Panc1 (cell line): ENCODE results near the gene CHST8. TPM values are rescaled to one million over a fixed set of nuclear protein-coding genes. Genes with fewer than 3 reads are reported as not detected.

Source experiments
- ATAC-seq: fragments of 200-7000 bp; cut with Tn5 transposase; 2 replicates; pipeline ENCODE4 v1.9.1; 2020; ENCODE audit warnings: mild to moderate bottlenecking, moderate library complexity
- BruUV-seq: library from RNA; stranded (reverse); fragments of 400-500 nt; replicated peaks from 2 replicates; lab custom pipeline; 2021; lab: Mats Ljungman, UMichigan
- CTCF ChIA-PET: fragments of 300-600 bp; sonication (Branson Sonifier 250); formaldehyde crosslinking; loops from one replicate; lab custom pipeline; 2022; ENCODE audit warnings: antibody characterized with exemption; lab: Charles Lee
- POLR2A ChIA-PET: fragments of 300-600 bp; sonication (Branson Sonifier 250); formaldehyde crosslinking; loops from one replicate; lab custom pipeline; 2022; ENCODE audit warnings: antibody characterized with exemption; lab: Charles Lee
- DNase-seq: peaks from one replicate; pipeline ENCODE4 v3.0.0-alpha.2; 2010; ENCODE audit warnings: low read depth, low spot score
- H3K27ac ChIP-seq: 2 replicates; pipeline ENCODE4 v1.5.1; 2011; ENCODE audit warnings: mild to moderate bottlenecking, low read length, inconsistent platforms
- H3K27me3 ChIP-seq: fragments of 200-500 bp; sonication (Bioruptor generic); 2 replicates; pipeline ENCODE4 v1.6.0; 2014; ENCODE audit warnings: low read length, inconsistent platforms; ENCODE audit not compliant: control insufficient read depth, insufficient read depth
- H3K36me3 ChIP-seq: fragments of 200-500 bp; sonication (Bioruptor generic); 2 replicates; pipeline ENCODE4 v1.5.1; 2014; ENCODE audit warnings: inconsistent platforms, mild to moderate bottlenecking, low read length, moderate library complexity; ENCODE audit not compliant: control insufficient read depth, insufficient read depth
- H3K4me1 ChIP-seq: 2 replicates; pipeline ENCODE4 v1.5.1; 2011; ENCODE audit warnings: inconsistent platforms, mild to moderate bottlenecking, low read length, moderate library complexity; ENCODE audit not compliant: control insufficient read depth, insufficient read depth
- H3K4me3 ChIP-seq, 2 experiments: 2 replicates each; pipeline ENCODE4 v1.5.1; 2011 to 2012; ENCODE audit warnings: low read depth in 2 of 2, low read length in 2 of 2, mild to moderate bottlenecking in 2 of 2, inconsistent platforms in 1 of 2, moderate library complexity in 1 of 2
- H3K9me3 ChIP-seq: fragments of 200-500 bp; sonication (Bioruptor generic); 2 replicates; pipeline ENCODE4 v1.5.1; 2014; ENCODE audit warnings: low read depth, mild to moderate bottlenecking, inconsistent platforms, low read length, moderate library complexity; ENCODE audit not compliant: control insufficient read depth, insufficient read depth
- POLR2AphosphoS5 ChIP-seq: IDR thresholded peaks from 2 replicates; pipeline ENCODE4 v1.6.1; 2012; ENCODE audit warnings: mild to moderate bottlenecking, low read depth, low read length, moderate library complexity
- SIN3A ChIP-seq: IDR thresholded peaks from 2 replicates; pipeline ENCODE4 v1.6.1; 2012; ENCODE audit warnings: low read depth, mild to moderate bottlenecking, low read length, moderate library complexity, borderline replicate concordance; ENCODE audit not compliant: insufficient read depth
- TCF7L2 ChIP-seq: IDR thresholded peaks from 2 replicates; pipeline ENCODE4 v1.6.1; 2011; ENCODE audit warnings: mild to moderate bottlenecking, low read depth, low read length, inconsistent platforms
- in situ Hi-C: cut with HindIII; loops from 2 replicates; pipeline ENCODE4 v1.10.0; 2016; ENCODE audit warnings: low sequenced_read_pairs, low pct_unique_long_range_greater_than_20kb
- intact Hi-C: fragments of 100-400 bp; cut with micrococcal nuclease; formaldehyde crosslinking; loops from one replicate; pipeline ENCODE4 v1.10.0; 2022; ENCODE audit not compliant: unreplicated experiment
- total RNA-seq: library from RNA; stranded (reverse); gene quantifications from one replicate; pipeline ENCODE4 v1.2.1, GENCODE V29; 2021; ENCODE audit not compliant: unreplicated experiment
- TF ChIP-seq, protein P1 (sequence below): fragments of 450-650 bp; IDR thresholded peaks from 2 replicates; pipeline ENCODE4 v1.5.1; 2017; ENCODE audit warnings: mild to moderate bottlenecking
- TF ChIP-seq, protein P2 (sequence below), 2 experiments: IDR thresholded peaks; 2 replicates each; pipeline ENCODE4 v1.6.1; 2011 to 2012; ENCODE audit warnings: low read depth in 2 of 2, control low read depth in 1 of 2, low read length in 1 of 2, mild to moderate bottlenecking in 1 of 2, moderate library complexity in 1 of 2; ENCODE audit not compliant: insufficient read depth in 1 of 2

CHST8 gene
- total RNA-seq, 1 experiment from 2014 or later = 0.28 TPM

DNA sequence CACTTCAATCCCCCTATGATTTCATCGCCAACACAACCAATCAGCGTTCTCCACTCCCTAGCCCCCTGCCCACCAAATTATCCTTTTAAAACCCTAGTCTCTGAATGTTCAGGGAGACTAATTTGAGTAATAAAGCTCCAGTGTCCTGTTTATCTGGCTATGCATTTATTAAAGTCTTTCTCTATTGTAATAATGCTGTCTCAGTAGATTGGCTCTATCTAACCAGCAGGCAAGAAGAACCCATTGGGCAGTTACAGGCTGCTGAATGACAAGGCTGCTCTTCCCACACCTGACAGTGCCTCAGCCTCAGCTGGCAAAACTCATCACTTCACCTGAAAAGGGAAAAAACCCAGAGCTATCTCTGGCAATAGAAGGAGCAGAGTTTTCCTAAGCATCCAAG, 20.2 kb upstream of the CHST8 start:
- no peak for DNase-seq
- no peak for TF ChIP-seq TCF7L2
- TF ChIP-seq, protein P1, sequence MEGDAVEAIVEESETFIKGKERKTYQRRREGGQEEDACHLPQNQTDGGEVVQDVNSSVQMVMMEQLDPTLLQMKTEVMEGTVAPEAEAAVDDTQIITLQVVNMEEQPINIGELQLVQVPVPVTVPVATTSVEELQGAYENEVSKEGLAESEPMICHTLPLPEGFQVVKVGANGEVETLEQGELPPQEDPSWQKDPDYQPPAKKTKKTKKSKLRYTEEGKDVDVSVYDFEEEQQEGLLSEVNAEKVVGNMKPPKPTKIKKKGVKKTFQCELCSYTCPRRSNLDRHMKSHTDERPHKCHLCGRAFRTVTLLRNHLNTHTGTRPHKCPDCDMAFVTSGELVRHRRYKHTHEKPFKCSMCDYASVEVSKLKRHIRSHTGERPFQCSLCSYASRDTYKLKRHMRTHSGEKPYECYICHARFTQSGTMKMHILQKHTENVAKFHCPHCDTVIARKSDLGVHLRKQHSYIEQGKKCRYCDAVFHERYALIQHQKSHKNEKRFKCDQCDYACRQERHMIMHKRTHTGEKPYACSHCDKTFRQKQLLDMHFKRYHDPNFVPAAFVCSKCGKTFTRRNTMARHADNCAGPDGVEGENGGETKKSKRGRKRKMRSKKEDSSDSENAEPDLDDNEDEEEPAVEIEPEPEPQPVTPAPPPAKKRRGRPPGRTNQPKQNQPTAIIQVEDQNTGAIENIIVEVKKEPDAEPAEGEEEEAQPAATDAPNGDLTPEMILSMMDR = no peak
- TF ChIP-seq POLR2AphosphoS5 = no peak
- no peak for TF ChIP-seq SIN3A
- TF ChIP-seq, protein P2, sequence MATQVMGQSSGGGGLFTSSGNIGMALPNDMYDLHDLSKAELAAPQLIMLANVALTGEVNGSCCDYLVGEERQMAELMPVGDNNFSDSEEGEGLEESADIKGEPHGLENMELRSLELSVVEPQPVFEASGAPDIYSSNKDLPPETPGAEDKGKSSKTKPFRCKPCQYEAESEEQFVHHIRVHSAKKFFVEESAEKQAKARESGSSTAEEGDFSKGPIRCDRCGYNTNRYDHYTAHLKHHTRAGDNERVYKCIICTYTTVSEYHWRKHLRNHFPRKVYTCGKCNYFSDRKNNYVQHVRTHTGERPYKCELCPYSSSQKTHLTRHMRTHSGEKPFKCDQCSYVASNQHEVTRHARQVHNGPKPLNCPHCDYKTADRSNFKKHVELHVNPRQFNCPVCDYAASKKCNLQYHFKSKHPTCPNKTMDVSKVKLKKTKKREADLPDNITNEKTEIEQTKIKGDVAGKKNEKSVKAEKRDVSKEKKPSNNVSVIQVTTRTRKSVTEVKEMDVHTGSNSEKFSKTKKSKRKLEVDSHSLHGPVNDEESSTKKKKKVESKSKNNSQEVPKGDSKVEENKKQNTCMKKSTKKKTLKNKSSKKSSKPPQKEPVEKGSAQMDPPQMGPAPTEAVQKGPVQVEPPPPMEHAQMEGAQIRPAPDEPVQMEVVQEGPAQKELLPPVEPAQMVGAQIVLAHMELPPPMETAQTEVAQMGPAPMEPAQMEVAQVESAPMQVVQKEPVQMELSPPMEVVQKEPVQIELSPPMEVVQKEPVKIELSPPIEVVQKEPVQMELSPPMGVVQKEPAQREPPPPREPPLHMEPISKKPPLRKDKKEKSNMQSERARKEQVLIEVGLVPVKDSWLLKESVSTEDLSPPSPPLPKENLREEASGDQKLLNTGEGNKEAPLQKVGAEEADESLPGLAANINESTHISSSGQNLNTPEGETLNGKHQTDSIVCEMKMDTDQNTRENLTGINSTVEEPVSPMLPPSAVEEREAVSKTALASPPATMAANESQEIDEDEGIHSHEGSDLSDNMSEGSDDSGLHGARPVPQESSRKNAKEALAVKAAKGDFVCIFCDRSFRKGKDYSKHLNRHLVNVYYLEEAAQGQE (IDR thresholded peaks at IDR 0.05; ENCODE audit: insufficient read depth in 1 of 2, low read depth in 2 of 2, low read length in 1 of 2) = no peak
- Histone ChIP-seq H3K4me1 (no peaks in the 10 kb centered on the region), H3K9me3 (peaks cover 4% of the 10 kb centered on the region; the same call in 1 of the 2 replicates), H3K27ac (no peak overlapping the region), H3K4me3 (no peak overlapping the region), H3K36me3 (no peaks in the 10 kb centered on the region), H3K27me3 (no peaks in the 10 kb centered on the region; the same call in none of the 2 replicates)
- intact Hi-C loops (no loop called here), in situ Hi-C loops (no loop called here)
- ATAC-seq = no peak
- ChIA-PET CTCF (no interaction called here), POLR2A (no interaction called here)
- no TSS peak for BruUV-seq

DNA sequence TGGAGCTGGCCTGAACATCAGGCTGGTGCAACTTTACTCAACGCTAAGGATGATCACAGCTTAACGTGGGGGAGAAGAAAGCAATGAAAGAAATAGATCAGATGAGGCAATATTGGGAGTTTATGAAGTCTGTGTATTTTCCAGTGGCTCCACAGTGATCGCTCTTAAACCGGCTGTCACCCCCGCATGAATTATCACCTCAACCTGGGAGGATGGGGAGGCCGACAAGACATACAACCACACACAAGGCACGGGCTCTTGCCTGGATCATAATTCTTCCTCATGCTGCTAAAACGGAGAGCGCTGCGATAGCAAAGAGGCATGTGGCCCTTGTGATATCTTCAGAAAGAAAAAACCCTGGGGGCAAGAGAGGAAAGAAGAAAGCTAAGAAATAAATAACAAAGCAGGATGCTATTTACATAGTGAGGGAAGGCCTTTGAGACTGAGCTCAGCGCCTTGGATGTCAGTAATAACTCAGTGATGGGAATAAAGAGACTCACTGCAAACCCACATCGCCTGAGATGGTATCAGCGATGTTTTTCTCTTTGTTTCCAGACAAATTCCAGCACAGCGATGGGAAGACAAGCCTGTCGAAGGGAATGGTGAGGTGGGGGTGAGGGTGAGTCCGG, 19.1 kb upstream of the CHST8 start:
- DNase-seq (no peak), ATAC-seq (no peak)
- TF ChIP-seq, protein P2 (IDR thresholded peaks at IDR 0.05; ENCODE audit: insufficient read depth in 1 of 2, low read depth in 2 of 2, low read length in 1 of 2) = no peak
- TF ChIP-seq POLR2AphosphoS5 (no peak), TCF7L2 (no peak), SIN3A (no peak)
- TF ChIP-seq, protein P1 = no peak
- H3K4me3 ChIP-seq = no peak overlapping the region
- intact Hi-C loops (no loop called here), in situ Hi-C loops (no loop called here)
- no peaks in the 10 kb centered on the region for H3K36me3 ChIP-seq
- ChIA-PET CTCF (no interaction called here), POLR2A (no interaction called here)
- no TSS peak for BruUV-seq
- H3K27me3 ChIP-seq = peaks cover 8% of the 10 kb centered on the region
- H3K27ac ChIP-seq = no peak overlapping the region
- H3K4me1 ChIP-seq = no peaks in the 10 kb centered on the region
- H3K9me3 ChIP-seq = peaks cover 4% of the 10 kb centered on the region; the same call in 1 of the 2 replicates
